SKM-1 treated with dmso at 0.1 percent for 144 hours (cell line): ENCODE measurements around the gene SH3PXD2B.
"Not testable (repeated sequence)": the region's sequence is repeated elsewhere in the genome, so short reads cannot be mapped to it uniquely, and the experiment has no call there.

ENCODE experiments used
- DNase-seq: peaks from one replicate; lab custom pipeline; 2025; ENCODE audit not compliant: unreplicated experiment; lab: John Stamatoyannopoulos, UW

The SH3PXD2B gene

GRCh38 chr5:172373680-172374079, 80.6 kb downstream of the SH3PXD2B start:
- no peak for DNase-seq

GRCh38 chr5:172371684-172372083, 82.6 kb downstream of the SH3PXD2B start:
- no peak for DNase-seq

- DNase-seq = no peak
These were observed 83.4 kb downstream of the SH3PXD2B start for GRCh38 chr5:172370648-172371545.

GRCh38 chr5:172370237-172370640, 84.1 kb downstream of the SH3PXD2B start:
- DNase-seq = no peak

- DNase-seq = not testable (repeated sequence)
These were observed 85.6 kb downstream of the SH3PXD2B start for GRCh38 chr5:172368699-172369098.

GRCh38 chr5:172365948-172366608, 88.2 kb downstream of the SH3PXD2B start:
- DNase-seq = no peak

GRCh38 chr5:172364773-172365172, 89.6 kb downstream of the SH3PXD2B start:
- DNase-seq = no peak

GRCh38 chr5:172362755-172363154, 91.6 kb downstream of the SH3PXD2B start:
- no peak for DNase-seq

- DNase-seq = peak; percentile 37
These were observed 92.6 kb downstream of the SH3PXD2B start for GRCh38 chr5:172361566-172362238.

- DNase-seq = no peak
These were observed 96.0 kb downstream of the SH3PXD2B start for GRCh38 chr5:172358345-172358744.

GRCh38 chr5:172356527-172356926, 97.8 kb downstream of the SH3PXD2B start:
- DNase-seq = no peak

GRCh38 chr5:172356047-172356446, 98.3 kb downstream of the SH3PXD2B start:
- no peak for DNase-seq

GRCh38 chr5:172353846-172354245, 100.5 kb downstream of the SH3PXD2B start:
- DNase-seq = no peak

- DNase-seq = no peak
These were observed 101.0 kb downstream of the SH3PXD2B start for GRCh38 chr5:172353271-172353812.

GRCh38 chr5:172352526-172352925, 101.8 kb downstream of the SH3PXD2B start:
- not testable (repeated sequence) for DNase-seq

- DNase-seq = no peak
These were observed 103.0 kb downstream of the SH3PXD2B start for GRCh38 chr5:172351240-172351778.

GRCh38 chr5:172350212-172351181, 103.8 kb downstream of the SH3PXD2B start:
- DNase-seq = no peak

- not testable (repeated sequence) for DNase-seq
These were observed 105.6 kb downstream of the SH3PXD2B start for GRCh38 chr5:172348733-172349132.

- no peak for DNase-seq
These were observed 106.2 kb downstream of the SH3PXD2B start for GRCh38 chr5:172348084-172348483.

GRCh38 chr5:172347496-172348052, 106.8 kb downstream of the SH3PXD2B start:
- DNase-seq = no peak
